GM12878 (cell line): ENCODE measurements around the gene ARHGEF11. TPM values are rescaled to one million over a fixed set of nuclear protein-coding genes. Genes with fewer than 3 reads are reported as not detected.

Source experiments
- ATAC-seq: fragments of 200-7000 bp; cut with Tn5 transposase; 3 replicates; pipeline ENCODE4 v1.9.1; 2020; ENCODE audit warnings: mild to moderate bottlenecking, moderate library complexity
- BruUV-seq: library from RNA; stranded (reverse); fragments of 400-500 nt; replicated peaks from 2 replicates; lab custom pipeline; 2021; lab: Mats Ljungman, UMichigan
- CTCF ChIA-PET: fragments of 300-600 bp; sonication (Branson Sonifier 250); formaldehyde crosslinking; extraction: SDS; loops from one replicate; lab custom pipeline; 2021; ENCODE audit warnings: inconsistent platforms; lab: Yijun Ruan, JAX
- POLR2A ChIA-PET: fragments of 350-600 bp; formaldehyde crosslinking; extraction: SDS; loops from one replicate; lab custom pipeline; 2021; ENCODE audit warnings: inconsistent platforms; lab: Charles Lee
- RAD21 ChIA-PET: fragments of 300-600 bp; sonication (Branson Sonifier 250); formaldehyde crosslinking; loops from one replicate; lab custom pipeline; 2023; ENCODE audit warnings: antibody characterized with exemption; ENCODE audit not compliant: unreplicated experiment; lab: Charles Lee
- SMC1A ChIA-PET: fragments of 300-600 bp; sonication (Branson Sonifier 250); formaldehyde crosslinking; loops from one replicate; lab custom pipeline; 2023; ENCODE audit not compliant: unreplicated experiment, uncharacterized antibody; lab: Charles Lee
- DNase-seq: peaks from one replicate; pipeline ENCODE4 v3.0.0-alpha.2; 2011; ENCODE audit warnings: low read depth, low spot score
- FAIRE-seq: peaks from 3 replicates; lab custom pipeline; 2011; peaks lifted over from hg19 to GRCh38; lab: Jason Lieb, UNC
- H2AFZ ChIP-seq: 2 replicates; pipeline ENCODE4 v1.6.0; 2011; ENCODE audit warnings: low read depth, low read length, control low read depth; ENCODE audit not compliant: control insufficient read depth
- H3K27ac ChIP-seq: 2 replicates; pipeline ENCODE4 v1.5.1; 2011; ENCODE audit warnings: control low read depth; ENCODE audit not compliant: control insufficient read depth, insufficient read depth
- H3K27me3 ChIP-seq, 2 experiments: replicated peaks in 1 of 2; 2 replicates each; pipeline versions ENCODE4 v1.6.0 to v1.6.1; 2011; ENCODE audit warnings: low read length in 1 of 2; ENCODE audit not compliant: control insufficient read depth in 2 of 2, insufficient read depth in 2 of 2
- H3K36me3 ChIP-seq, 2 experiments: 2 replicates each; pipeline ENCODE4 v1.5.1; 2011; ENCODE audit warnings: low read length in 1 of 2; ENCODE audit not compliant: control insufficient read depth in 2 of 2, insufficient read depth in 2 of 2
- H3K4me1 ChIP-seq: 2 replicates; pipeline ENCODE4 v1.6.1; 2011; ENCODE audit warnings: mild to moderate bottlenecking, low read length, moderate library complexity, mixed read lengths; ENCODE audit not compliant: control insufficient read depth, insufficient read depth
- H3K4me2 ChIP-seq: 2 replicates; pipeline ENCODE4 v1.6.0; 2011; ENCODE audit warnings: control low read depth; ENCODE audit not compliant: control insufficient read depth, insufficient read depth
- H3K4me3 ChIP-seq: fragments of 200-600 bp; sonication (generic); 2 replicates; pipeline ENCODE4 v1.5.1; 2016
- H3K79me2 ChIP-seq: 2 replicates; pipeline ENCODE4 v1.6.0; 2011; ENCODE audit warnings: low read length; ENCODE audit not compliant: control insufficient read depth, insufficient read depth
- H3K9ac ChIP-seq: 2 replicates; pipeline ENCODE4 v1.8.0; 2011; ENCODE audit warnings: low read length, control low read depth, mixed read lengths; ENCODE audit not compliant: control insufficient read depth, insufficient read depth
- H3K9me3 ChIP-seq: replicated peaks from 3 replicates; pipeline ENCODE4 v1.5.1; 2011; ENCODE audit warnings: mild to moderate bottlenecking, low read length; ENCODE audit not compliant: control insufficient read depth, insufficient read depth
- H4K20me1 ChIP-seq: 2 replicates; pipeline ENCODE4 v1.6.0; 2011; ENCODE audit not compliant: control insufficient read depth, insufficient read depth
- ATF2 ChIP-seq: IDR thresholded peaks from 2 replicates; pipeline ENCODE4 v1.6.1; 2012; ENCODE audit warnings: low read length, inconsistent platforms
- CHD1 ChIP-seq: IDR thresholded peaks from 2 replicates; pipeline ENCODE4 v1.6.1; 2012; ENCODE audit warnings: low read depth, low read length, improper control_type of control experiment
- E2F8 ChIP-seq: fragments of 450-650 bp; IDR thresholded peaks from 2 replicates; pipeline ENCODE4 v1.6.1; 2018; ENCODE audit warnings: mild to moderate bottlenecking, low read depth, moderate library complexity; ENCODE audit not compliant: partially characterized antibody
- GATAD2B ChIP-seq: fragments of 450-650 bp; conservative IDR thresholded peaks from 2 replicates; pipeline ENCODE4 v1.6.1; 2017; ENCODE audit warnings: low read depth, mild to moderate bottlenecking, moderate library complexity
- IKZF1 ChIP-seq: fragments of 450-650 bp; conservative IDR thresholded peaks from 2 replicates; pipeline ENCODE4 v1.6.1; 2017; ENCODE audit warnings: antibody characterized with exemption, mild to moderate bottlenecking
- MTA3 ChIP-seq: IDR thresholded peaks from 2 replicates; pipeline ENCODE4 v1.6.1; 2012; ENCODE audit warnings: low read length, inconsistent platforms, borderline replicate concordance
- PML ChIP-seq: IDR thresholded peaks from 2 replicates; pipeline ENCODE4 v1.6.1; 2012; ENCODE audit warnings: low read length, inconsistent platforms
- RUNX3 ChIP-seq: IDR thresholded peaks from 2 replicates; pipeline ENCODE4 v1.6.1; 2012; ENCODE audit warnings: low read length, inconsistent platforms
- SP1 ChIP-seq: IDR thresholded peaks from one replicate; pipeline ENCODE4 v1.6.1; 2011; ENCODE audit warnings: low read depth, low read length
- WGBS: methylation state at CpG from one replicate; pipeline ENCODE4 v1.1.6; 2016; ENCODE audit warnings: low lambda C conversion rate; ENCODE audit not compliant: insufficient replicate concordance, insufficient coverage; ENCODE audit errors: missing lambda C conversion rate; 5-methylcytosine and 5-hydroxymethylcytosine counted together
- in situ Hi-C: fragments of 300-500 bp; cut with MboI; formaldehyde crosslinking; loops from 9 replicates; pipeline ENCODE4 v1.14.3; 2018; ENCODE audit warnings: mixed read lengths
- intact Hi-C: fragments of 100-400 bp; cut with micrococcal nuclease; formaldehyde crosslinking; loops from one replicate; pipeline ENCODE4 v1.14.2; 2022; ENCODE audit not compliant: unreplicated experiment
- polyA plus RNA-seq, 11 experiments: library from polyadenylated mRNA; depleted of rRNA in 4 of 11; unstranded in 6 of 11; stranded (reverse) in 5 of 11; fragments of >200 nt; fragmentation: Nextera tagmentation in 4 of 11; fragmentation: Illumina TruSeq in 1 of 11; extraction: Ambion mirVana in 4 of 11; extraction: Trizol in 1 of 11; gene quantifications; 1 replicate in 1 of 11; 2 replicates in 10 of 11; pipeline versions ENCODE4 v1.2.1 to v1.2.3, GENCODE V29; 2011 to 2016; ENCODE audit warnings: inconsistent platforms in 2 of 11, missing spikeins in 2 of 11, low read depth in 1 of 11
- total RNA-seq, 4 experiments: library from RNA; depleted of rRNA in 3 of 4; stranded (reverse); fragments of >200 nt in 3 of 4; fragmentation: Illumina TruSeq in 1 of 4; extraction: Trizol in 1 of 4; gene quantifications; 2 replicates each; pipeline versions ENCODE4 v1.2.1 to v1.2.3, GENCODE V29; 2013 to 2021
- TF ChIP-seq, protein P1 (sequence below), 3 experiments: IDR thresholded peaks in 2 of 3; conservative IDR thresholded peaks in 1 of 3; 2 replicates each; pipeline ENCODE4 v1.5.1; 2011; ENCODE audit warnings: low read depth in 3 of 3, low read length in 3 of 3, mild to moderate bottlenecking in 3 of 3, control low read depth in 2 of 3, moderate library complexity in 2 of 3, inconsistent platforms in 1 of 3, mixed read lengths in 1 of 3; ENCODE audit not compliant: control insufficient read depth in 2 of 3, insufficient read depth in 1 of 3; ENCODE audit errors: extremely low read depth in 1 of 3
- TF ChIP-seq, protein P2 (sequence below): fragments of 450-650 bp; formaldehyde crosslinking; IDR thresholded peaks from 2 replicates; pipeline ENCODE4 v1.4.0; 2020; ENCODE audit warnings: mild to moderate bottlenecking, moderate library complexity

ARHGEF11 gene
- total and polyA plus RNA-seq, 10 of the 15 experiments (the other 5 are each of a cell fraction or from before 2014, with no cell fraction given) = 0.05 to 12.7 (median 1.8) TPM

DNA sequence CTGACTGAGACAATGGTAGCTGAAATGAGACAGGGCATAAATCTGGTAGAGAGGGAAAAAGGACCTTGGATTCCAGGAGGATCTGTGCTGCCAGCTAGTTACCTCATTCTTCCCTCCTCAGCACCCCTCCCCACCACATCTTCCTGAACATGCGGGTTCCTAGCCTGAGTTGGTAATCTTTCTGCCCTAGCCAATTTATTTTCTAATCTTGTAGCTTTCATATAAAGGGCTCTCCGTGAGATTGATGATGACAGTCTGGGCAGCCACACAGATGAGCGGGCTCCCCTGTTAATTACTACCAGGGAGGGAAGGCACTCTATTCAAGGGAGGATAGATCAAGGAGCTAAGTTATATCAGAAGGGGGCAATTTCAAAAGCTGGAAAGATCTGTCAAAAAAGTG lies 20.2 kb downstream of the ARHGEF11 start:
- Histone ChIP-seq H2AFZ (no peak overlapping the region), H3K4me1 (no peaks in the 10 kb centered on the region), H4K20me1 (no peaks in the 10 kb centered on the region), H3K27me3 (no peaks in the 10 kb centered on the region), H3K4me3 (no peak overlapping the region), H3K9me3 (peaks cover 2% of the 10 kb centered on the region; the same call in 2 of the 3 replicates), H3K4me2 (no peak overlapping the region), H3K36me3 (peaks cover 0 to 1% of the 10 kb centered on the region in 2 experiments; a peak in 2 of 4 replicates), H3K9ac (no peak overlapping the region), H3K79me2 (no peaks in the 10 kb centered on the region), H3K27ac (no peak overlapping the region)
- TF ChIP-seq RUNX3 (no peak), MTA3 (no peak), SP1 (no peak), ATF2 (no peak), E2F8 (no peak), GATAD2B (no peak), IKZF1 (no peak), PML (no peak), CHD1 (no peak)
- TF ChIP-seq, protein P1, sequence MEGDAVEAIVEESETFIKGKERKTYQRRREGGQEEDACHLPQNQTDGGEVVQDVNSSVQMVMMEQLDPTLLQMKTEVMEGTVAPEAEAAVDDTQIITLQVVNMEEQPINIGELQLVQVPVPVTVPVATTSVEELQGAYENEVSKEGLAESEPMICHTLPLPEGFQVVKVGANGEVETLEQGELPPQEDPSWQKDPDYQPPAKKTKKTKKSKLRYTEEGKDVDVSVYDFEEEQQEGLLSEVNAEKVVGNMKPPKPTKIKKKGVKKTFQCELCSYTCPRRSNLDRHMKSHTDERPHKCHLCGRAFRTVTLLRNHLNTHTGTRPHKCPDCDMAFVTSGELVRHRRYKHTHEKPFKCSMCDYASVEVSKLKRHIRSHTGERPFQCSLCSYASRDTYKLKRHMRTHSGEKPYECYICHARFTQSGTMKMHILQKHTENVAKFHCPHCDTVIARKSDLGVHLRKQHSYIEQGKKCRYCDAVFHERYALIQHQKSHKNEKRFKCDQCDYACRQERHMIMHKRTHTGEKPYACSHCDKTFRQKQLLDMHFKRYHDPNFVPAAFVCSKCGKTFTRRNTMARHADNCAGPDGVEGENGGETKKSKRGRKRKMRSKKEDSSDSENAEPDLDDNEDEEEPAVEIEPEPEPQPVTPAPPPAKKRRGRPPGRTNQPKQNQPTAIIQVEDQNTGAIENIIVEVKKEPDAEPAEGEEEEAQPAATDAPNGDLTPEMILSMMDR (IDR thresholded peaks at IDR 0.05 in 2 of 3, conservative IDR thresholded peaks at IDR 0.05 in 1 of 3; ENCODE audit: control insufficient read depth in 2 of 3, extremely low read depth in 1 of 3, insufficient read depth in 1 of 3, low read depth in 3 of 3, low read length in 3 of 3) = no peak
- TF ChIP-seq, protein P2, sequence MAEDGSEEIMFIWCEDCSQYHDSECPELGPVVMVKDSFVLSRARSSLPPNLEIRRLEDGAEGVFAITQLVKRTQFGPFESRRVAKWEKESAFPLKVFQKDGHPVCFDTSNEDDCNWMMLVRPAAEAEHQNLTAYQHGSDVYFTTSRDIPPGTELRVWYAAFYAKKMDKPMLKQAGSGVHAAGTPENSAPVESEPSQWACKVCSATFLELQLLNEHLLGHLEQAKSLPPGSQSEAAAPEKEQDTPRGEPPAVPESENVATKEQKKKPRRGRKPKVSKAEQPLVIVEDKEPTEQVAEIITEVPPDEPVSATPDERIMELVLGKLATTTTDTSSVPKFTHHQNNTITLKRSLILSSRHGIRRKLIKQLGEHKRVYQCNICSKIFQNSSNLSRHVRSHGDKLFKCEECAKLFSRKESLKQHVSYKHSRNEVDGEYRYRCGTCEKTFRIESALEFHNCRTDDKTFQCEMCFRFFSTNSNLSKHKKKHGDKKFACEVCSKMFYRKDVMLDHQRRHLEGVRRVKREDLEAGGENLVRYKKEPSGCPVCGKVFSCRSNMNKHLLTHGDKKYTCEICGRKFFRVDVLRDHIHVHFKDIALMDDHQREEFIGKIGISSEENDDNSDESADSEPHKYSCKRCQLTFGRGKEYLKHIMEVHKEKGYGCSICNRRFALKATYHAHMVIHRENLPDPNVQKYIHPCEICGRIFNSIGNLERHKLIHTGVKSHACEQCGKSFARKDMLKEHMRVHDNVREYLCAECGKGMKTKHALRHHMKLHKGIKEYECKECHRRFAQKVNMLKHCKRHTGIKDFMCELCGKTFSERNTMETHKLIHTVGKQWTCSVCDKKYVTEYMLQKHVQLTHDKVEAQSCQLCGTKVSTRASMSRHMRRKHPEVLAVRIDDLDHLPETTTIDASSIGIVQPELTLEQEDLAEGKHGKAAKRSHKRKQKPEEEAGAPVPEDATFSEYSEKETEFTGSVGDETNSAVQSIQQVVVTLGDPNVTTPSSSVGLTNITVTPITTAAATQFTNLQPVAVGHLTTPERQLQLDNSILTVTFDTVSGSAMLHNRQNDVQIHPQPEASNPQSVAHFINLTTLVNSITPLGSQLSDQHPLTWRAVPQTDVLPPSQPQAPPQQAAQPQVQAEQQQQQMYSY (CRISPR knock-in tag) = no peak
- intact Hi-C loops = no loop called here
- ChIA-PET CTCF (no interaction called here), RAD21 (no interaction called here), SMC1A (interaction anchor here (0.7 to 2.0 kb wide), 3 partner anchors 8 to 17 kb away, joined by 3 to 5 read pairs (median 4); no protein-coding TSS in a partner anchor), POLR2A (no interaction called here)
- no TSS peak for BruUV-seq
- FAIRE-seq = no peak
- in situ Hi-C loops = no loop called here
- DNase-seq = no peak
- WGBS = 58% methylated on average over 3 of the region's 3 CpGs
- no peak for ATAC-seq
